ENCODE results near the gene DDR2. TPM values are rescaled to one million over a fixed set of nuclear protein-coding genes. Genes with fewer than 3 reads are reported as not detected.
A peak's percentile ranks its signal among the peaks of the same experiment; 100 is the strongest.

The DDR2 gene
- total and polyA plus RNA-seq, 4 donors = 2.3 to 55.7 (median 17.6) TPM

GRCh38 chr1:162617513-162617912 lies 14.8 kb upstream of the DDR2 start:
- Histone ChIP-seq H3K27me3 (ENCODE audit: control insufficient read depth in 3 of 3, insufficient read depth in 3 of 3, low read length in 2 of 3) (no peaks in the 10 kb centered on the region), H3K27ac (ENCODE audit: low read depth in 1 of 2, low read length in 1 of 2) (no peak overlapping the region), H3K4me1 (ENCODE audit: control insufficient read depth in 5 of 5, insufficient read depth in 5 of 5, low read length in 5 of 5) (peaks cover 0 to 9% (median 3%) of the 10 kb centered on the region in 5 donors), H3K9me3 (ENCODE audit: control insufficient read depth in 4 of 4, insufficient read depth in 3 of 4, low read length in 3 of 4) (peaks cover 0 to 10% (median 4%) of the 10 kb centered on the region in 4 donors), H3K36me3 (ENCODE audit: control insufficient read depth in 4 of 4, insufficient read depth in 4 of 4, low read length in 4 of 4) (no peaks in the 10 kb centered on the region), H3K9ac (ENCODE audit: insufficient read depth in 1 of 2, low read length in 2 of 2) (no peak overlapping the region), H3K4me3 (no peak overlapping the region)
- 96 to 97% methylated on average over 1 of the region's 1 CpG for WGBS, 2 donors
- no peak for ATAC-seq (ENCODE audit: insufficient read depth, low FRiP score)
- DNase-seq = no peak
- no peak for TF ChIP-seq CTCF (IDR thresholded peaks at IDR 0.05; ENCODE audit: control extremely low read depth, extremely low read depth)

- WGBS, 2 donors = 92 to 97% methylated on average over 3 of the region's 3 CpGs
Observed at GRCh38 chr1:162619076-162619475, 13.2 kb upstream of the DDR2 start.

GRCh38 chr1:162621256-162621655 lies 11.0 kb upstream of the DDR2 start:
- H3K36me3 ChIP-seq (ENCODE audit: control insufficient read depth in 4 of 4, insufficient read depth in 4 of 4, low read length in 4 of 4) = no peaks in the 10 kb centered on the region
- peaks cover 0 to 15% (median 2%) of the 10 kb centered on the region in 5 donors for H3K4me1 ChIP-seq (ENCODE audit: control insufficient read depth in 5 of 5, insufficient read depth in 5 of 5, low read length in 5 of 5)
- no peak for TF ChIP-seq CTCF (IDR thresholded peaks at IDR 0.05; ENCODE audit: control extremely low read depth, extremely low read depth)
- H3K27ac ChIP-seq (ENCODE audit: low read depth in 1 of 2, low read length in 1 of 2) = no peak overlapping the region
- H3K27me3 ChIP-seq (ENCODE audit: control insufficient read depth in 3 of 3, insufficient read depth in 3 of 3, low read length in 2 of 3) = no peaks in the 10 kb centered on the region
- DNase-seq = no peak
- ATAC-seq (ENCODE audit: insufficient read depth, low FRiP score) = no peak
- H3K9ac ChIP-seq (ENCODE audit: insufficient read depth in 1 of 2, low read length in 2 of 2) = no peak overlapping the region
- H3K9me3 ChIP-seq (ENCODE audit: control insufficient read depth in 4 of 4, insufficient read depth in 3 of 4, low read length in 3 of 4) = peaks cover 0 to 10% (median 4%) of the 10 kb centered on the region in 4 donors
- H3K4me3 ChIP-seq = no peak overlapping the region

More at GRCh38 chr1:162619076-162619475, 13.2 kb upstream of the DDR2 start:
- TF ChIP-seq CTCF (IDR thresholded peaks at IDR 0.05; ENCODE audit: control extremely low read depth, extremely low read depth) = no peak
- DNase-seq (no peak), ATAC-seq (ENCODE audit: insufficient read depth, low FRiP score) (no peak)
- Histone ChIP-seq H3K27me3 (ENCODE audit: control insufficient read depth in 3 of 3, insufficient read depth in 3 of 3, low read length in 2 of 3) (no peaks in the 10 kb centered on the region), H3K4me1 (ENCODE audit: control insufficient read depth in 5 of 5, insufficient read depth in 5 of 5, low read length in 5 of 5) (peaks cover 0 to 4% (median 0%) of the 10 kb centered on the region in 5 donors), H3K9ac (ENCODE audit: insufficient read depth in 1 of 2, low read length in 2 of 2) (no peak overlapping the region), H3K27ac (ENCODE audit: low read depth in 1 of 2, low read length in 1 of 2) (no peak overlapping the region), H3K9me3 (ENCODE audit: control insufficient read depth in 4 of 4, insufficient read depth in 3 of 4, low read length in 3 of 4) (peaks cover 0 to 10% (median 4%) of the 10 kb centered on the region in 4 donors), H3K4me3 (no peak overlapping the region), H3K36me3 (ENCODE audit: control insufficient read depth in 4 of 4, insufficient read depth in 4 of 4, low read length in 4 of 4) (no peaks in the 10 kb centered on the region)

- DNase-seq = peak in 1 of 3 donors; percentile 32
- ATAC-seq (ENCODE audit: insufficient read depth, low FRiP score) = no peak
- Histone ChIP-seq H3K4me3 (no peak overlapping the region), H3K27ac (ENCODE audit: low read depth in 1 of 2, low read length in 1 of 2) (no peak overlapping the region), H3K9ac (ENCODE audit: insufficient read depth in 1 of 2, low read length in 2 of 2) (no peak overlapping the region), H3K27me3 (ENCODE audit: control insufficient read depth in 3 of 3, insufficient read depth in 3 of 3, low read length in 2 of 3) (no peaks in the 10 kb centered on the region), H3K36me3 (ENCODE audit: control insufficient read depth in 4 of 4, insufficient read depth in 4 of 4, low read length in 4 of 4) (no peaks in the 10 kb centered on the region), H3K9me3 (ENCODE audit: control insufficient read depth in 4 of 4, insufficient read depth in 3 of 4, low read length in 3 of 4) (no peaks in the 10 kb centered on the region), H3K4me1 (ENCODE audit: control insufficient read depth in 5 of 5, insufficient read depth in 5 of 5, low read length in 5 of 5) (peaks cover 0 to 38% (median 5%) of the 10 kb centered on the region in 5 donors)
- TF ChIP-seq CTCF (IDR thresholded peaks at IDR 0.05; ENCODE audit: control extremely low read depth, extremely low read depth) = no peak
- WGBS, 2 donors = 81 to 84% methylated on average over 2 of the region's 2 CpGs
Observed at GRCh38 chr1:162625679-162626078, 6.6 kb upstream of the DDR2 start.
